NB4 (cell line): ENCODE measurements around the gene GPC1.

Source experiments
- DNase-seq: peaks from one replicate; pipeline ENCODE4 v3.0.0; 2010; ENCODE audit warnings: low read depth
- H3K4me3 ChIP-seq: one replicate; pipeline ENCODE4 v1.5.1; 2011; ENCODE audit warnings: mild to moderate bottlenecking, low read depth, low read length, moderate library complexity
- MYC ChIP-seq: IDR thresholded peaks from 2 replicates; pipeline ENCODE4 v1.6.1; 2011; ENCODE audit warnings: low read depth, low read length
- POLR2A ChIP-seq: IDR thresholded peaks from 2 replicates; pipeline ENCODE4 v1.6.1; 2011; ENCODE audit warnings: mild to moderate bottlenecking; ENCODE audit not compliant: insufficient read length; ENCODE audit errors: extremely low read depth
- TF ChIP-seq, protein P1 (sequence below): IDR thresholded peaks from 2 replicates; pipeline ENCODE4 v1.6.1; 2011; ENCODE audit warnings: low read depth, low read length
- TF ChIP-seq, protein P2 (sequence below): IDR thresholded peaks from one replicate; pipeline ENCODE4 v1.5.1; 2012; ENCODE audit warnings: low read depth, low read length

The GPC1 gene

DNA sequence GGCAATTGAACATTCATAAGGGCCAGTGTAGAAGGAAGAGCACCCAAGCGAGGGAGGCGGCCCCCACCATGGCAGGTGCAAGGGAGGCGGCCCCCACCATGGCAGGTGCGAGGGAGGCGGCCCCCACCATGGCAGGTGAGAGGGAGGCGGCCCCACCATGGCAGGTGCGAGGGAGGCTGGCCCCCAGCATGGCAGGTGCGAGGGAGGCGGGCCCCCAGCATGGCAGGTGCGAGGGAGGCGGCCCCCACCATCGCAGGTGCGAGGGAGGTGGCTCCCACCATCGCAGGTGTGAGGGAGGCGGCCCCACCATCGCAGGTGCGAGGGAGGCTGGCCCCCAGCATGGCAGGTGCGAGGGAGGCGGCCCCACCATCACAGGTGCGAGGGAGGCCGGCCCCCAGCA, 24.7 kb upstream of the GPC1 start:
- DNase-seq: no peak
- H3K4me3 ChIP-seq: no peak overlapping the region
- TF ChIP-seq POLR2A: no peak

DNA sequence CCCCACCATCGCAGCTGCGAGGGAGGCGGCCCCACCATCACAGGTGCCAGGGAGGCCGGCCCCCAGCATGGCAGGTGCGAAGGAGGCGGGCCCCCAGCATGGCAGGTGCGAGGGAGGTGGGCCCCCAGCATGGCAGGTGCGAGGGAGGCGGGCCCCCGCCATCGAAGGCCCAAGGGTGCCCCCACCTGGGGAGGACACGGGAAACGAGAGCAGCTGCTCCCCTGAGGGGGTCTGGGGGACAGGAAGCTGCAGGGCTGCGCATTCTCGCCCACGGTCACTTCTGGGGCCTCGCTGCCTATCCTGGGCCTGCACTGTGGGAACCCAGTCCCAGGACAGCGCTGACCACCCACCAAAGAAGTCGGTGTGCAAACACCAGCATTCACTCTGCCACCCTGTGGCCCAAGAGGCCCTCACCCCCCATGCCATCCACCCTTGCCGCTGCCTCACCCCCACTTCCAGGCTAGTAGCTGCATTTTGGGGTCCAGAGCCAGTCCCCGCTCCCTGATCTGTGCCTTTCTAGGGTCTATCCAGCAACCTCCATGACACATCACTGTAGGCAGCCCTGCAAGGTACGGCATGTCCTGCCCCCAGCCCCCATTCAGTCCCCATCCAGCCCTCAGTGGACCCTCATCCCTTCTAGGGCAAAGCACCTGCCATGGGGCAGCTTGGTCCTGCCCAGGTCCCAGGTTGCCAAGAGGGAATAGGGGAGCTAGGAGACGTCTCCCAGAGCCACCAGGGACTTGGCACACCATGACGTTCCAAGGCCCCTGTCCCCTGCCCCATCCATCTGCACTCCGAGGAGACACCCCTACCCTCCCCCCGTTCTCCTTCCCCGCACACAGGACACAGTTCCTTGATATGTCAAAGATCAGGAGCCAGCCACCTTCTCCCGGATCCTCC, 24.0 kb upstream of the GPC1 start:
- no peak for TF ChIP-seq MYC
- TF ChIP-seq, protein P1, sequence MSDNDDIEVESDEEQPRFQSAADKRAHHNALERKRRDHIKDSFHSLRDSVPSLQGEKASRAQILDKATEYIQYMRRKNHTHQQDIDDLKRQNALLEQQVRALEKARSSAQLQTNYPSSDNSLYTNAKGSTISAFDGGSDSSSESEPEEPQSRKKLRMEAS: no peak
- no peak for TF ChIP-seq POLR2A
- TF ChIP-seq, protein P2, sequence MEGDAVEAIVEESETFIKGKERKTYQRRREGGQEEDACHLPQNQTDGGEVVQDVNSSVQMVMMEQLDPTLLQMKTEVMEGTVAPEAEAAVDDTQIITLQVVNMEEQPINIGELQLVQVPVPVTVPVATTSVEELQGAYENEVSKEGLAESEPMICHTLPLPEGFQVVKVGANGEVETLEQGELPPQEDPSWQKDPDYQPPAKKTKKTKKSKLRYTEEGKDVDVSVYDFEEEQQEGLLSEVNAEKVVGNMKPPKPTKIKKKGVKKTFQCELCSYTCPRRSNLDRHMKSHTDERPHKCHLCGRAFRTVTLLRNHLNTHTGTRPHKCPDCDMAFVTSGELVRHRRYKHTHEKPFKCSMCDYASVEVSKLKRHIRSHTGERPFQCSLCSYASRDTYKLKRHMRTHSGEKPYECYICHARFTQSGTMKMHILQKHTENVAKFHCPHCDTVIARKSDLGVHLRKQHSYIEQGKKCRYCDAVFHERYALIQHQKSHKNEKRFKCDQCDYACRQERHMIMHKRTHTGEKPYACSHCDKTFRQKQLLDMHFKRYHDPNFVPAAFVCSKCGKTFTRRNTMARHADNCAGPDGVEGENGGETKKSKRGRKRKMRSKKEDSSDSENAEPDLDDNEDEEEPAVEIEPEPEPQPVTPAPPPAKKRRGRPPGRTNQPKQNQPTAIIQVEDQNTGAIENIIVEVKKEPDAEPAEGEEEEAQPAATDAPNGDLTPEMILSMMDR: no peak
- H3K4me3 ChIP-seq: no peak overlapping the region
- no peak for DNase-seq

DNA sequence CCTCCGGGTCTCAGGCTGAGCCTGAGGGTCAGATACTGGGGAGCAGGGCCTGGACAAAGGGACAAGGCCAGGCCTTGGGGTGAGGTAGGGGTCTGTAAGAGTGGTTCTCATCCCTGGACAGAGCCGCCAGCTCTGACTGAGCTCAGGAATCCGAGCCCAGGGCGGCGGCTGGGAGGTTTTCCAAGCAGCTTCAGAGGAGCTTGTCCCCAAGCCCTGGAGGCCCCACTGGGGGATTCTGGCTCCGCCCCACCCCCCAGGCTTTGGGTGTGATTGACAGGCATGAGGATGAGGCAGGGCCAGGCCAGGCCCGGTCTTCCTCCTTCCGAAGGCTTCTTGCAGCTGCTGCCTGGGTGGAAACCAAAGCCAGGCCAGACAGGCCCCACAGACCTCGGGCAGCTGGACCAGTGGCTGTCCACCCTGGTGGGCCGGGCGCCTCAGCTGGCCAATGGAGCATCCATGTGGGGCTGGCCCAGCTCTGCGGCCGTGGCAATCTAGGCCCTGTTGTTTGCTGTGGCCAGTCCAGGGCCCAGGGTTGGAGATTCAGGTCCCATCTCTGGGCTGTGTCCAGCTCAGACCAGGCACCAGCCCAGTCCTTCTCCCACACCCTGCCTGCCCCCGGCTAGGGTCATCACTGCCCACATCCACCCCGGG, 23.1 kb upstream of the GPC1 start:
- no peak overlapping the region for H3K4me3 ChIP-seq
- no peak for TF ChIP-seq POLR2A
- TF ChIP-seq, protein P2: no peak
- TF ChIP-seq, protein P1: no peak
- TF ChIP-seq MYC: no peak
- DNase-seq: no peak

DNA sequence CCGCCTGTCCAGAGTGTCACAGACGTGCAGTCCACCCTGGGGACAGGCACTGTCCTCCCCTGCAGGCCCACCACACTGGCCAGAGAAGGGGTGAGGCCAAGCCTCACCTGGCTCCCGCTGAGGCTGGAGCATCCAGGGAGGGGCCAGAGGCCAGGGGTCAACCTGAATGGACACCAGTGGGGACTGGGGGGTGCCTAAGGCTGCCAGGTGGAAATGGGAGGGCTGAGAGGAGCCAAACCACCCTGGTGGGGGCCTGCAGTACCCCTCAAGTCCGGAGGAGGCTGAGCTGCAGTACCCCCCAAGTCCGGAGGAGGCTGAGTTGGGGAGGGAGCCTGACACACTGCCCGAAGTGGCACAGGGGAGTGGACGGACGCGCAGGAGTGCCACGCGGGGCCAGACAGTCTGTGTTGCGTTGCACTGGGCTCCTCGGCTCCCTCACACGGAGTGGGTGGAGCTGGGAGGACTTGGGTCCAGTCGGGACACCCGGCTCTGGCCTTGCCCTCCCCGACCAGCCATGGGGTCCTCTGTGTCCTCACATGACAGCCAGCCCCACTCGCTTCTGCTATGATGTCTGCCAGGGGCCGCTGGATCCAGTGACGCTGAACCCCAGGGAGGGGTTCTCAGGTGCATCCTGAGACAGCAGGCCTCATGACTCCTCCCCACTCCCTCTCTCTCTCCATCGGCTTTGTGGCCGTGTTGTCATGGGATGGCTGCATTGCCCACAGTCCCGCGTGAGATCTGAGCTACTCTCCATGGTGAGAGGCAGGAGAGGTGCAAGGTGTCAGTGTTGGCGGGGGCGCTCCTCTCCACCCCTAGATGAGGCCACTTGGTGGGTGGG, 22.3 kb upstream of the GPC1 start:
- no peak for DNase-seq
- H3K4me3 ChIP-seq: no peak overlapping the region
- TF ChIP-seq MYC: no peak

DNA sequence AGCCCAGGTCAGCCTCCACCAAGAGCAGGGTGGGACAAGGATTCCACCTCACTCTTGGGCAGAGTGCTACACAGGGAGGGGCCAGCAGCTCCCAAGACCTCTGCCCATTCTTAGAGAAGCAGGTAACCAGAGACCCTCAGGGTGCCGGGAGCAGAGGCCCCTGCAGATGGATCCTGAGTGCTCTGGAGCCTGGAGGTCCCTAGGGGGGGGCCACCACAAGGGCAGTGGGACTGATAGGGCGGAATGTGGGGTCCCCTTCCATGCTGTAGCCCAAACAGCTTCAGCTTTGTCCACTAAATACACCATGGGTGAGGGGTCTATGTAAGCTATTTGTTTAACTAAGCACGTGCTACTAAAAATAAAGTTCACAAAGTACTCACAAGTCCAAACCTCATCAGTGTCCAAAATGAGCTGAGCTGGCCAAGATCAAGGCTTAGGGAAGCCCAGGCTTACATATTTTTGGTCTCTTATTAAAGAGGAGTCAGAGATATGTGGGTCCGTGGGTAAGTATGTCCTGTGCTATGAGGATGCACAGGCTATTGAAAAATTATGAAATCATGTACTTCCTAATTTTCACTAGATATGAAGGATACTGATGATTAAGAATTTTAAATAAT, 21.5 kb upstream of the GPC1 start:
- DNase-seq: no peak
- H3K4me3 ChIP-seq: no peak overlapping the region
- TF ChIP-seq, protein P2: no peak
- no peak for TF ChIP-seq POLR2A
- TF ChIP-seq, protein P1: no peak
- no peak for TF ChIP-seq MYC

DNA sequence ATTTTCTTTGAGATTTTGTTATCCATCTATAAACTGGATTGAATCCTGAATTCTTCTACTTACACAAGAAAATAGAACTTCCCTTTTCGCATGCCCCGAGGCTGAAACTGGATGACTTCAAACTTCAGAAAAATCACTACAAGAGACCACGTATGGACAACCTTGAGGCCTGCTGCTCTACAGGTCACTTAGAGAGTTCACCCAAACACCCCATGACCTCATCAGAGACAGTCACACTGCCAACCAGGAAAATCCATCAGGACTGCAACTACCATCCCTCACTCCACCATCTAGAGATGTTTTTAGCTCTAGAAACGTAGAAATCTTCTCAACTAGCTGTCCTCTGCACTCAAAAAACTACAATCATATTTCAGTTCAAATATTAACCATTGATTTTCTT, 18.6 kb upstream of the GPC1 start:
- no peak for DNase-seq
- TF ChIP-seq, protein P1: no peak
- TF ChIP-seq POLR2A (no peak), MYC (no peak)
- TF ChIP-seq, protein P2: no peak
- no peak overlapping the region for H3K4me3 ChIP-seq
